Neural crest cell (in vitro differentiated cells): ENCODE results near the gene RAB17. TPM values are rescaled to one million over a fixed set of nuclear protein-coding genes. Genes with fewer than 3 reads are reported as not detected.
A peak's percentile ranks its signal among the peaks of the same experiment; 100 is the strongest.

Experiments used
- DNase-seq: peaks from one replicate; pipeline ENCODE4 v3.0.0; 2021; ENCODE audit warnings: low read depth, mixed read lengths, low spot score
- H3K27ac Mint-ChIP-seq: one replicate; pipeline ENCODE4 v1.8.0; 2021; ENCODE audit warnings: mild to moderate bottlenecking, mixed read lengths; ENCODE audit not compliant: unreplicated experiment
- H3K27me3 Mint-ChIP-seq: 2 replicates; pipeline ENCODE4 v1.8.0; 2021; ENCODE audit warnings: low read depth, mild to moderate bottlenecking, mixed read lengths
- H3K36me3 Mint-ChIP-seq: 2 replicates; pipeline ENCODE4 v1.8.0; 2021; ENCODE audit warnings: low read depth, mild to moderate bottlenecking, mixed read lengths
- H3K4me1 Mint-ChIP-seq: 2 replicates; pipeline ENCODE4 v1.8.0; 2021; ENCODE audit warnings: mixed read lengths
- H3K4me3 Mint-ChIP-seq: one replicate; pipeline ENCODE4 v1.8.0; 2021; ENCODE audit warnings: mild to moderate bottlenecking, mixed read lengths
- H3K9me3 Mint-ChIP-seq: 2 replicates; pipeline ENCODE4 v1.8.0; 2021; ENCODE audit warnings: mixed read lengths
- CTCF ChIP-seq: fragments of 200-600 bp; sonication (generic); conservative IDR thresholded peaks from 2 replicates; pipeline ENCODE4 v1.5.0; 2021; ENCODE audit warnings: antibody characterized with exemption, mild to moderate bottlenecking
- total RNA-seq: library from RNA; stranded (reverse); gene quantifications from 2 replicates; pipeline ENCODE4 v1.2.1, GENCODE V29; 2021

The RAB17 gene
- total RNA-seq, 1 donor from 2014 or later = not detected

- TF ChIP-seq CTCF = no peak
- no peak for DNase-seq
- H3K9me3 Mint-ChIP-seq = peaks cover 4% of the 10 kb centered on the region
- peaks cover 3% of the 10 kb centered on the region for H3K27me3 Mint-ChIP-seq
- no peak overlapping the region for H3K27ac Mint-ChIP-seq
- H3K36me3 Mint-ChIP-seq = no peaks in the 10 kb centered on the region
- no peak overlapping the region for H3K4me3 Mint-ChIP-seq
- H3K4me1 Mint-ChIP-seq = peaks cover 9% of the 10 kb centered on the region
These were observed 23.1 kb downstream of the RAB17 start for GRCh38 chr2:237567276-237568029.

GRCh38 chr2:237566401-237567235 is 23.9 kb downstream of the RAB17 start, which contains the start of gene PRLH:
Gene PRLH, plus strand, starts transcription at chr2:237566574. Its CDS starts 0 bp downstream, at chr2:237566574.
- no peak for TF ChIP-seq CTCF
- no peak within 1 kb of the TSS for H3K4me3 Mint-ChIP-seq
- H3K27ac Mint-ChIP-seq = no peak within 1 kb of the TSS
- peaks cover under 1% of the 10 kb centered on the region for H3K4me1 Mint-ChIP-seq
- H3K27me3 Mint-ChIP-seq = peaks cover 3% of the 10 kb centered on the region
- H3K36me3 Mint-ChIP-seq = no peaks in the 10 kb centered on the region
- peaks cover 4% of the 10 kb centered on the region for H3K9me3 Mint-ChIP-seq
- no peak for DNase-seq

GRCh38 chr2:237565974-237566373 is 24.6 kb downstream of the RAB17 start:
- H3K9me3 Mint-ChIP-seq = peaks cover 4% of the 10 kb centered on the region
- no peaks in the 10 kb centered on the region for H3K4me1 Mint-ChIP-seq
- no peak overlapping the region for H3K4me3 Mint-ChIP-seq
- peaks cover 3% of the 10 kb centered on the region for H3K27me3 Mint-ChIP-seq
- TF ChIP-seq CTCF = no peak
- H3K27ac Mint-ChIP-seq = no peak overlapping the region
- H3K36me3 Mint-ChIP-seq = no peaks in the 10 kb centered on the region
- no peak for DNase-seq

GRCh38 chr2:237564526-237565131 is 25.9 kb downstream of the RAB17 start:
- no peaks in the 10 kb centered on the region for H3K36me3 Mint-ChIP-seq
- H3K4me3 Mint-ChIP-seq = no peak overlapping the region
- no peak for TF ChIP-seq CTCF
- DNase-seq = no peak
- H3K4me1 Mint-ChIP-seq = no peaks in the 10 kb centered on the region
- peaks cover 4% of the 10 kb centered on the region for H3K9me3 Mint-ChIP-seq
- H3K27ac Mint-ChIP-seq = no peak overlapping the region
- H3K27me3 Mint-ChIP-seq = peaks cover 3% of the 10 kb centered on the region

GRCh38 chr2:237563816-237564215 is 26.7 kb downstream of the RAB17 start:
- H3K4me3 Mint-ChIP-seq = no peak overlapping the region
- TF ChIP-seq CTCF = no peak
- DNase-seq = peak; percentile 29
- H3K36me3 Mint-ChIP-seq = no peaks in the 10 kb centered on the region
- H3K9me3 Mint-ChIP-seq = peaks cover under 1% of the 10 kb centered on the region
- H3K27me3 Mint-ChIP-seq = peaks cover 5% of the 10 kb centered on the region
- no peak overlapping the region for H3K27ac Mint-ChIP-seq
- H3K4me1 Mint-ChIP-seq = no peaks in the 10 kb centered on the region
